Nephron (organoid): ENCODE results near the gene ASB2.

Experiments used
- H3K27ac Mint-ChIP-seq, 3 experiments: 2 replicates each; pipeline ENCODE4 v1.8.0; 2020; ENCODE audit warnings: mixed read lengths in 3 of 3, mild to moderate bottlenecking in 2 of 3, moderate library complexity in 1 of 3
- H3K27me3 Mint-ChIP-seq: 2 replicates; pipeline ENCODE4 v1.8.0; 2021; ENCODE audit warnings: low read depth, mild to moderate bottlenecking, moderate library complexity, mixed read lengths
- H3K36me3 Mint-ChIP-seq: 2 replicates; pipeline ENCODE4 v1.8.0; 2020; ENCODE audit warnings: low read depth, mixed read lengths
- H3K4me1 Mint-ChIP-seq: 2 replicates; pipeline ENCODE4 v1.8.0; 2020; ENCODE audit warnings: mixed read lengths
- H3K4me3 Mint-ChIP-seq, 3 experiments: 2 replicates each; pipeline ENCODE4 v1.8.0; 2020; ENCODE audit warnings: mild to moderate bottlenecking in 3 of 3, mixed read lengths in 3 of 3, moderate library complexity in 2 of 3
- H3K9me3 Mint-ChIP-seq: 2 replicates; pipeline ENCODE4 v1.8.0; 2020; ENCODE audit warnings: mixed read lengths
- TF ChIP-seq, protein P1 (sequence below), 3 experiments: fragments of 200-600 bp; sonication (generic); IDR thresholded peaks; one replicate each; pipeline ENCODE4 v1.5.0; 2021; ENCODE audit warnings: antibody characterized with exemption in 3 of 3; ENCODE audit not compliant: unreplicated experiment in 3 of 3

ASB2 gene

DNA sequence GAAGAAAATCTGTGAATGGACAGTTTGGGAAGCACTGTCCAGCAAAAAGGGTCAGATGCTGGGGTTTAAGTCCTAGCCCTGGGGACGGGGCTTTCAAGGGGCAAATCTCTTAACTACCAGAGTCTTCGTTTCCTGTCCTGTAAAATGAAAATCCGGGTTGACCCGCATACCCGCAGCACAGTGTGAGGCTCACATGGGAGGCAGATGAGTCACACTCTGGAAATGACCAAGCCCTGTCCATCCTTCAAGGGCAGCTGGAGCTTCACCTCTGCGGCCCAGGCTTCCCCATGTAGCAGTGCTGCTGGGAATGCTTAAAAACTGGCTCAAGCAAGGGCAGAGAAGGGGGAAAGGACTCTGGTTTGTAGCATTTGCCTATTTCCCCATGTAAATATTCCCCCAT lies 30.3 kb downstream of the ASB2 start:
- TF ChIP-seq, protein P1, sequence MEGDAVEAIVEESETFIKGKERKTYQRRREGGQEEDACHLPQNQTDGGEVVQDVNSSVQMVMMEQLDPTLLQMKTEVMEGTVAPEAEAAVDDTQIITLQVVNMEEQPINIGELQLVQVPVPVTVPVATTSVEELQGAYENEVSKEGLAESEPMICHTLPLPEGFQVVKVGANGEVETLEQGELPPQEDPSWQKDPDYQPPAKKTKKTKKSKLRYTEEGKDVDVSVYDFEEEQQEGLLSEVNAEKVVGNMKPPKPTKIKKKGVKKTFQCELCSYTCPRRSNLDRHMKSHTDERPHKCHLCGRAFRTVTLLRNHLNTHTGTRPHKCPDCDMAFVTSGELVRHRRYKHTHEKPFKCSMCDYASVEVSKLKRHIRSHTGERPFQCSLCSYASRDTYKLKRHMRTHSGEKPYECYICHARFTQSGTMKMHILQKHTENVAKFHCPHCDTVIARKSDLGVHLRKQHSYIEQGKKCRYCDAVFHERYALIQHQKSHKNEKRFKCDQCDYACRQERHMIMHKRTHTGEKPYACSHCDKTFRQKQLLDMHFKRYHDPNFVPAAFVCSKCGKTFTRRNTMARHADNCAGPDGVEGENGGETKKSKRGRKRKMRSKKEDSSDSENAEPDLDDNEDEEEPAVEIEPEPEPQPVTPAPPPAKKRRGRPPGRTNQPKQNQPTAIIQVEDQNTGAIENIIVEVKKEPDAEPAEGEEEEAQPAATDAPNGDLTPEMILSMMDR (IDR thresholded peaks at IDR 0.05; ENCODE audit: unreplicated experiment in 3 of 3), result no peak
- peaks cover 25% of the 10 kb centered on the region for H3K27me3 Mint-ChIP-seq
- H3K4me3 Mint-ChIP-seq, result no peak overlapping the region
- H3K9me3 Mint-ChIP-seq, result no peaks in the 10 kb centered on the region
- H3K27ac Mint-ChIP-seq, result no peak overlapping the region
- H3K36me3 Mint-ChIP-seq, result no peaks in the 10 kb centered on the region
- H3K4me1 Mint-ChIP-seq, result peaks cover 34% of the 10 kb centered on the region

DNA sequence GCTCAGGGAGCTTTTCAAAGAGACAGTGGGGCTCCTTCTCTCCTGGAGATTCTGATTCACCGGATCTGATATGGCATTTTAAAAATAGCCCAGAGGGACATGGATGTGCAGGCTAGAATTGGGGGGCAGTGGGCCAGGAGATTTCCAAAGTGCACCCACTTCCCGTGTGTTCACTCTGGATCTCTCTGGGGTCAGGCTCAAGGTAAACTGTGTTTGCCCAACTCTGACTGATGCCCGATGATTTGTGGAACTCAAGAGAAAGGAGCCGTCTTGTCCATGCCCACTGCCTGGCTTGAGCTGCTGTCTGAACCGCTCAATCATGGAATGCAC lies 31.3 kb downstream of the ASB2 start:
- H3K4me1 Mint-ChIP-seq, result peaks cover 34% of the 10 kb centered on the region
- no peak overlapping the region for H3K27ac Mint-ChIP-seq
- H3K27me3 Mint-ChIP-seq, result peaks cover 33% of the 10 kb centered on the region
- H3K9me3 Mint-ChIP-seq, result no peaks in the 10 kb centered on the region
- no peak overlapping the region for H3K4me3 Mint-ChIP-seq
- no peaks in the 10 kb centered on the region for H3K36me3 Mint-ChIP-seq
- TF ChIP-seq, protein P1 (IDR thresholded peaks at IDR 0.05; ENCODE audit: unreplicated experiment in 3 of 3), result no peak

DNA sequence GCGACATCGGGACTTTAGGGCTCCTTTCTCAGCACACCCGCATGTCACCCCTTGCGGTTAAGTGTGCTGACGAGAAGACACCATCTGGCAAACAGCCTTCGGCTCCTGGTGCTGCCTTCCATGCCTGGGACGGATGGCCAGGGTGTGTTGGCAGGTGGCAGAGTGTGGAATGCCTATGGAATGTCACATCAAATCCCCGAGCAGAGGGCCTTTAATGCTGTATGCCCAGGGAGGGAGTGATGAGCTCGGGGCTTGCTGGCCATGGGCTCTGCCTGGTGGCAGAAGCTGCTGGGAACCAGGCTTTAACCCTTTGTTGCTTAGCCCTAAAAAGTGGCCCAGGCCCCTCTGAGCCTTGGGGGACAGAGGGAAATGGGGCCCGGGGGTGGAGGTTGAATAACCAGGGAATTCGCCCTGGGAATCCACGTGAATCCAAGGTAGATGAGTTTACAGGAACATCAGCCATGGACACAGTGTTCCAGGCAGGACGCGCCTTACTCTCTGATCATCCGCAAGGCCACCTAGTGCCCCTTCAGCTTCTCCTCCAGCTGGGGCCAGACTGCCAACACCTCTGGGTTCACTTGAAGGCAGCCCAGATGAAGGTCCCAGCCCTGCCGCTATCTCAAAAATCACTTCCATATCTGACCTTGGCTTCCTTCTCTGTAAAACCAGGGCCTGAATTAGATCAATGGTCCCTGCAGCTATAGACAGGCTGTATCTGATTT lies 31.9 kb downstream of the ASB2 start:
- no peaks in the 10 kb centered on the region for H3K9me3 Mint-ChIP-seq
- peak overlapping the region in 1 of 3 experiments; percentile 15 for H3K4me3 Mint-ChIP-seq
- H3K27me3 Mint-ChIP-seq, result peaks cover 36% of the 10 kb centered on the region
- H3K36me3 Mint-ChIP-seq, result no peaks in the 10 kb centered on the region
- peaks cover 34% of the 10 kb centered on the region for H3K4me1 Mint-ChIP-seq
- TF ChIP-seq, protein P1 (IDR thresholded peaks at IDR 0.05; ENCODE audit: unreplicated experiment in 3 of 3), result no peak
- H3K27ac Mint-ChIP-seq, result peak overlapping the region in 2 of 3 experiments; percentile 20 to 60

DNA sequence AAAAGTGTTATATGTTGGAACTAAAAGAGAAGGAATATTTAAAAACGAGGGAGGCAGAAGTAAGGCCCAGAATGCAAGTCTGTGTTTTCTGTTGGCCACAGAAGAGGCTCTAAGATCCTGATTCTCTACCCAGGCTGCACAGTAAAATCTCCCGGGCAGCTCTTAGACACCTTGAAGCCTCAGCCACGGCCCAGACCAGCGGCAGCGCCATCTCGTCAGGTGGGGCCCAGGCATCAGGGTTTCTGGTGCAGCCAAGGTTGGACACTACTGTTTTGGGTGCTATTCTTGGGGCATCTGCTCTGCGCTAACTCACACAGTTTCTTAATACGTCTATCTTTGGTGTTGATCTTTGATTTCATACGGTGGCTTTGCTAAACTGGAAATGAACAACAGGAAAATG lies 32.4 kb downstream of the ASB2 start:
- Mint-ChIP-seq H3K27ac (peak overlapping the region in 2 of 3 experiments; percentile 20 to 60), H3K27me3 (peaks cover 40% of the 10 kb centered on the region), H3K9me3 (no peaks in the 10 kb centered on the region), H3K4me1 (peaks cover 34% of the 10 kb centered on the region), H3K36me3 (no peaks in the 10 kb centered on the region), H3K4me3 (peak overlapping the region in 1 of 3 experiments; percentile 15)
- TF ChIP-seq, protein P1 (IDR thresholded peaks at IDR 0.05; ENCODE audit: unreplicated experiment in 3 of 3), result no peak

DNA sequence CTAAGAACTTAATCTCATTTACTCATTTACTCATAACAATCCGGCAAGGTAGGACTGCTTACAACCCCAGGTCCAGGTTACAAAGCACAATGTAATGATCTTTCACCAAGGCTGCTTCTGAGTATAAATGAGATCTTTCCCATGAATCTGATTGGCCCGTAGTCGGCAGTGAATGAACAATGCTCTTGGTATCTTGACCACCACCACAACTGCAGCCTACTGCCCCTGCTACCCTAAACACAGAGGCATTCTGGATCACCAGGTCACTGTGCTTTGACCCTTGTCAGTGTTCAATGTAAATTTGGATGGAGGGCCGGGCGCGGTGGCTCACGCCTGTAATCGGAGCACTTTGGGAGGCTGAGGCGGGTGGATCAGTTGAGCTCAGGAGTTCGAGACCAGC lies 33.3 kb downstream of the ASB2 start:
- no peaks in the 10 kb centered on the region for H3K36me3 Mint-ChIP-seq
- peaks cover 34% of the 10 kb centered on the region for H3K4me1 Mint-ChIP-seq
- H3K4me3 Mint-ChIP-seq, result no peak overlapping the region
- H3K9me3 Mint-ChIP-seq, result no peaks in the 10 kb centered on the region
- peaks cover 48% of the 10 kb centered on the region for H3K27me3 Mint-ChIP-seq
- TF ChIP-seq, protein P1 (IDR thresholded peaks at IDR 0.05; ENCODE audit: unreplicated experiment in 3 of 3), result no peak
- H3K27ac Mint-ChIP-seq, result no peak overlapping the region

DNA sequence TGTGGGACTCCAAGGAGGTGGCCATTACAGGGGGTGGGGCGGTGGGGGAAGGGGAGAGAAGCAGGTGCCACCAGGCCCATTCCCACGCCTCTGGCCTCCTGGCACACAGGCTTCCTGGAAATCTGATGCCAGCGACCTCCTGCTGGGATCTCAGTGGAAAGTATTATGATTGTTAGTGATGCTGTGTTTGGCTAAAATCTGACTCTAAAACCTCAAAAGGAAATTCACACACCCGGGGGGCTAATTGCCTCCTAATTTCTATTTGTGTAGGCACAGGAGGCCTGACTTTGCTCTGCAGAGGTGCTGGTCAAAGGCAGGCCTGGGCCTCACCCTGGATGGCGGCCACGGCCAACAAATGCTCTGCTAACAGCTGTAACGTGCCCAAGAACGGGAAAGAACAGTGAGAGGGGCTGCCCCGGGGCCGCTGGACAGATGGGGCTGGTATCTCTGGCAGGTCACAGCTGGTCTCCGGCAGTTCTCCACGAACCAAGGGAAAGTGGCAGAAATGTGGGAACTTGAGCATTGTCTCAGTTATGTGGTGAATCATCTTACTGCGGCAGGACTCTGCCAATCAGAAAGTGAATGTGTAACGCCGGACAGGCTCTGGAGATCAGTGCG lies 35.0 kb downstream of the ASB2 start:
- H3K4me3 Mint-ChIP-seq, result no peak overlapping the region
- peaks cover 58% of the 10 kb centered on the region for H3K27me3 Mint-ChIP-seq
- H3K27ac Mint-ChIP-seq, result no peak overlapping the region
- H3K36me3 Mint-ChIP-seq, result no peaks in the 10 kb centered on the region
- no peaks in the 10 kb centered on the region for H3K9me3 Mint-ChIP-seq
- TF ChIP-seq, protein P1 (IDR thresholded peaks at IDR 0.05; ENCODE audit: unreplicated experiment in 3 of 3), result no peak
- peaks cover 30% of the 10 kb centered on the region for H3K4me1 Mint-ChIP-seq
